Cardiac muscle cell (in vitro differentiated cells and primary cell): Measurements from ENCODE around the gene CBLB. TPM values are rescaled to one million over a fixed set of nuclear protein-coding genes. Genes with fewer than 3 reads are reported as not detected.

Experiments used
- DNase-seq, 2 donors: peaks; one replicate each; pipeline versions ENCODE4 v3.0.0 to v3.0.0-alpha.2; 2010 to 2017; ENCODE audit warnings: low read depth in 1 of 2, low spot score in 1 of 2
- H3K27ac ChIP-seq: fragments of 200-600 bp; sonication (generic); 2 replicates; pipeline ENCODE4 v1.5.1; 2016
- H3K27me3 ChIP-seq: fragments of 200-600 bp; sonication (generic); 2 replicates; pipeline ENCODE4 v1.6.0; 2016; ENCODE audit warnings: control low read depth
- H3K36me3 ChIP-seq: fragments of 200-600 bp; sonication (generic); 2 replicates; pipeline ENCODE4 v1.5.1; 2016; ENCODE audit warnings: control low read depth
- H3K4me1 ChIP-seq: fragments of 200-600 bp; sonication (generic); 2 replicates; pipeline ENCODE4 v1.8.1; 2017; ENCODE audit warnings: low read depth, mild to moderate bottlenecking, mixed run types
- H3K4me3 ChIP-seq: fragments of 200-600 bp; sonication (generic); 2 replicates; pipeline ENCODE4 v1.5.1; 2016; ENCODE audit warnings: mild to moderate bottlenecking
- H3K9me3 ChIP-seq: fragments of 200-600 bp; sonication (generic); 2 replicates; pipeline ENCODE4 v1.5.1; 2017; ENCODE audit warnings: low read depth, mild to moderate bottlenecking, control low read depth
- CTCF ChIP-seq: IDR thresholded peaks from 2 replicates; pipeline ENCODE4 v1.5.1; 2012; ENCODE audit warnings: low read depth, mild to moderate bottlenecking, low read length
- polyA plus RNA-seq: library from polyadenylated mRNA; unstranded; fragments of >200 nt; fragmentation: Nextera tagmentation; extraction: Ambion mirVana; gene quantifications from 2 replicates; pipeline ENCODE4 v1.2.1, GENCODE V29; 2016
- total RNA-seq: library from RNA; depleted of rRNA; stranded (reverse); fragments of >200 nt; gene quantifications from 2 replicates; pipeline ENCODE4 v1.2.3, GENCODE V29; 2016

CBLB gene
- total and polyA plus RNA-seq, 2 experiments from 2014 or later: 30.3 to 48.2 TPM

- no peak for TF ChIP-seq CTCF
- H3K27ac ChIP-seq: no peak overlapping the region
- DNase-seq: peak in 1 of 2 donors; percentile 67
- peaks cover 39% of the 10 kb centered on the region for H3K4me1 ChIP-seq
- peak overlapping the region; percentile 91 for H3K4me3 ChIP-seq
- no peaks in the 10 kb centered on the region for H3K27me3 ChIP-seq
- no peaks in the 10 kb centered on the region for H3K9me3 ChIP-seq
- peaks cover 5% of the 10 kb centered on the region for H3K36me3 ChIP-seq
Measured at GRCh38 chr3:105866656-105867653, 1.9 kb downstream of the CBLB start.

- Histone ChIP-seq H3K36me3 (peaks cover 5% of the 10 kb centered on the region), H3K4me1 (peaks cover 39% of the 10 kb centered on the region), H3K27me3 (no peaks in the 10 kb centered on the region), H3K27ac (no peak overlapping the region), H3K4me3 (peak overlapping the region; percentile 91), H3K9me3 (no peaks in the 10 kb centered on the region)
- TF ChIP-seq CTCF: no peak
- DNase-seq: no peak
Measured at GRCh38 chr3:105865867-105866350, 2.9 kb downstream of the CBLB start.

GRCh38 chr3:105865016-105865623, 3.7 kb downstream of the CBLB start:
- peaks cover 5% of the 10 kb centered on the region for H3K36me3 ChIP-seq
- H3K9me3 ChIP-seq: no peaks in the 10 kb centered on the region
- peaks cover 34% of the 10 kb centered on the region for H3K4me1 ChIP-seq
- no peak for TF ChIP-seq CTCF
- H3K4me3 ChIP-seq: peak overlapping the region; percentile 91
- no peaks in the 10 kb centered on the region for H3K27me3 ChIP-seq
- no peak for DNase-seq
- H3K27ac ChIP-seq: no peak overlapping the region

GRCh38 chr3:105864212-105864611, 4.6 kb downstream of the CBLB start:
- no peak for DNase-seq
- no peak for TF ChIP-seq CTCF
- no peaks in the 10 kb centered on the region for H3K9me3 ChIP-seq
- no peaks in the 10 kb centered on the region for H3K27me3 ChIP-seq
- H3K36me3 ChIP-seq: peaks cover 5% of the 10 kb centered on the region
- H3K4me3 ChIP-seq: no peak overlapping the region
- H3K4me1 ChIP-seq: peaks cover 28% of the 10 kb centered on the region
- no peak overlapping the region for H3K27ac ChIP-seq

- no peak for TF ChIP-seq CTCF
- Histone ChIP-seq H3K4me1 (peaks cover 28% of the 10 kb centered on the region), H3K27ac (no peak overlapping the region), H3K4me3 (no peak overlapping the region), H3K9me3 (no peaks in the 10 kb centered on the region), H3K27me3 (no peaks in the 10 kb centered on the region), H3K36me3 (peaks cover 5% of the 10 kb centered on the region)
- DNase-seq: no peak
Measured at GRCh38 chr3:105863608-105864007, 5.2 kb downstream of the CBLB start.
